Peyer's patch (tissue), 4 donors: Measurements from ENCODE around the gene ADH6. TPM values are rescaled to one million over a fixed set of nuclear protein-coding genes. Genes with fewer than 3 reads are reported as not detected.

Experiments used
- DNase-seq, 3 donors: peaks; one replicate each; pipeline ENCODE4 v3.0.0-alpha.2; 2017 to 2019
- H3K27ac ChIP-seq, 4 donors: fragments of 200-600 bp; sonication (generic); one replicate each; pipeline ENCODE4 v1.5.1; 2016 to 2019
- H3K27me3 ChIP-seq, 2 donors: fragments of 200-600 bp; sonication (generic); one replicate each; pipeline ENCODE4 v1.5.1; 2019
- H3K36me3 ChIP-seq, 3 donors: fragments of 200-600 bp; sonication (generic); one replicate each; pipeline ENCODE4 v1.5.1; 2016 to 2019
- H3K4me1 ChIP-seq, 4 donors: fragments of 200-600 bp; sonication (generic); one replicate each; pipeline ENCODE4 v1.5.1; 2016 to 2019
- H3K4me3 ChIP-seq, 4 donors: fragments of 200-600 bp; sonication (generic); 1 replicate in 3 of 4; 2 replicates in 1 of 4; pipeline ENCODE4 v1.5.1; 2016 to 2019; ENCODE audit warnings: mild to moderate bottlenecking in 1 of 4
- H3K9me3 ChIP-seq, 4 donors: fragments of 200-600 bp; sonication (generic); one replicate each; pipeline ENCODE4 v1.5.1; 2016 to 2019; ENCODE audit warnings: mild to moderate bottlenecking in 1 of 4
- POLR2A ChIP-seq, 2 donors: fragments of 450-650 bp; IDR thresholded peaks; one replicate each; pipeline ENCODE4 v1.5.1; 2017; ENCODE audit warnings: antibody characterized with exemption in 2 of 2, mild to moderate bottlenecking in 2 of 2, moderate library complexity in 2 of 2
- total RNA-seq, 4 donors: library from RNA; depleted of rRNA; stranded (reverse); fragments of >200 nt; gene quantifications; one replicate each; pipeline ENCODE4 v1.1.0, GENCODE V29; 2016
- TF ChIP-seq, protein P1 (sequence below), 6 experiments: fragments of 450-650 bp in 4 of 6; fragments of 200-600 bp in 2 of 6; sonication (generic) in 1 of 6; IDR thresholded peaks; one replicate each; pipeline ENCODE4 v1.5.1; 2017 to 2019; ENCODE audit warnings: antibody characterized with exemption in 6 of 6, mild to moderate bottlenecking in 3 of 6, moderate library complexity in 1 of 6

ADH6 gene
- total RNA-seq, 4 donors from 2014 or later = 11.6 to 47.1 (median 37.7) TPM

GRCh38 chr4:99205153-99205979, 13.7 kb downstream of the ADH6 start:
- TF ChIP-seq, protein P1, sequence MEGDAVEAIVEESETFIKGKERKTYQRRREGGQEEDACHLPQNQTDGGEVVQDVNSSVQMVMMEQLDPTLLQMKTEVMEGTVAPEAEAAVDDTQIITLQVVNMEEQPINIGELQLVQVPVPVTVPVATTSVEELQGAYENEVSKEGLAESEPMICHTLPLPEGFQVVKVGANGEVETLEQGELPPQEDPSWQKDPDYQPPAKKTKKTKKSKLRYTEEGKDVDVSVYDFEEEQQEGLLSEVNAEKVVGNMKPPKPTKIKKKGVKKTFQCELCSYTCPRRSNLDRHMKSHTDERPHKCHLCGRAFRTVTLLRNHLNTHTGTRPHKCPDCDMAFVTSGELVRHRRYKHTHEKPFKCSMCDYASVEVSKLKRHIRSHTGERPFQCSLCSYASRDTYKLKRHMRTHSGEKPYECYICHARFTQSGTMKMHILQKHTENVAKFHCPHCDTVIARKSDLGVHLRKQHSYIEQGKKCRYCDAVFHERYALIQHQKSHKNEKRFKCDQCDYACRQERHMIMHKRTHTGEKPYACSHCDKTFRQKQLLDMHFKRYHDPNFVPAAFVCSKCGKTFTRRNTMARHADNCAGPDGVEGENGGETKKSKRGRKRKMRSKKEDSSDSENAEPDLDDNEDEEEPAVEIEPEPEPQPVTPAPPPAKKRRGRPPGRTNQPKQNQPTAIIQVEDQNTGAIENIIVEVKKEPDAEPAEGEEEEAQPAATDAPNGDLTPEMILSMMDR (IDR thresholded peaks at IDR 0.05) = peak in 3 of 6 experiments; percentile 59 to 73 (median 68)
- no peak for TF ChIP-seq POLR2A (IDR thresholded peaks at IDR 0.05)
- peaks cover 0 to 7% (median 0%) of the 10 kb centered on the region in 4 donors for H3K4me1 ChIP-seq

DNA sequence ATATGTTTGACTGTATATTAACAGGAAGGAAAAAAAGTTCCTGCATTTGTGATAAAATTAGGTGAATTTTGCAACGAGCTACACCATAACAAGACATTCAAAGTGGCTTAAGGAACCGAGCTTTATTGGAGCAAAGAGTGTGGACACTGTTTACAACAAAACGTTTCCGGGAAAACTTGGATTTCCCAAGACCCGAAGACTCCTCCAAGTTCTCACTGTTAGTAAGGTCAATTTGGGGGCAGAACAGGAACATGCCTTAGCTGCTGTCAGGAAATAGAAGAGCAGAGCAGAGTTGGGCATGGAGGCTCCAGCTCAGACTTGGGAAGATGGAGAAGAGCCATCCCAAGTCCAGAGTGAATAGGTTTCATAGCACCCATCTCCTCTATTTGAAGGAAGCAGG, 16.5 kb downstream of the ADH6 start:
- Histone ChIP-seq H3K36me3 (no peaks in the 10 kb centered on the region), H3K27ac (peak overlapping the region in 2 of 4 donors; percentile 57 to 60), H3K27me3 (no peaks in the 10 kb centered on the region), H3K9me3 (no peaks in the 10 kb centered on the region), H3K4me3 (no peak overlapping the region), H3K4me1 (peaks cover 0 to 7% (median 0%) of the 10 kb centered on the region in 4 donors)
- no peak for DNase-seq
- TF ChIP-seq POLR2A (IDR thresholded peaks at IDR 0.05) = no peak
- TF ChIP-seq, protein P1 (IDR thresholded peaks at IDR 0.05) = no peak

More at GRCh38 chr4:99205153-99205979, 13.7 kb downstream of the ADH6 start:
- Histone ChIP-seq H3K36me3 (no peaks in the 10 kb centered on the region), H3K4me3 (no peak overlapping the region), H3K27me3 (no peaks in the 10 kb centered on the region), H3K9me3 (no peaks in the 10 kb centered on the region), H3K27ac (peak overlapping the region in 3 of 4 donors; percentile 12 to 80 (median 67))
- DNase-seq = peak in 1 of 3 donors; percentile 75

DNA sequence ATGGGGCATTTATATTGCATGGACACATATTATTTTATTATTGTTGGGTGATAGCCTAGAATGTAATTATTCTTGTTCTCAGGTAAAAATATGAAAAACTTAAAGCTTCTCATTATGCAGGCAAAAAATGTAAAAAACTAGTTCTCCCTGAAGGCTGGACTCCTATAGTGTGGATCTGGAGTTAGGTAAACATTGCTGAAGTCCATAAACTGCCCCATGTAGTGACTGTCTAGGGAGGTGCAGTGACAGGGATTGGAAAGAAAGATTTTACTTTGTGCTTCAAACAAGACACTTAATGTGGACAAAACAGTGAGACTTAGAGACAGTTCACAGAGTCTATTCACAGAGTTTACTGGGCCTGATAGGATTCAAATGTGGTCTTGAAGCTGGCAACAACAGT, 17.0 kb downstream of the ADH6 start:
- Histone ChIP-seq H3K9me3 (no peaks in the 10 kb centered on the region), H3K4me1 (peaks cover 0 to 7% (median 0%) of the 10 kb centered on the region in 4 donors), H3K27me3 (no peaks in the 10 kb centered on the region), H3K4me3 (no peak overlapping the region), H3K27ac (peak overlapping the region in 2 of 4 donors; percentile 57 to 60), H3K36me3 (no peaks in the 10 kb centered on the region)
- no peak for TF ChIP-seq POLR2A (IDR thresholded peaks at IDR 0.05)
- TF ChIP-seq, protein P1 (IDR thresholded peaks at IDR 0.05) = no peak
- no peak for DNase-seq

DNA sequence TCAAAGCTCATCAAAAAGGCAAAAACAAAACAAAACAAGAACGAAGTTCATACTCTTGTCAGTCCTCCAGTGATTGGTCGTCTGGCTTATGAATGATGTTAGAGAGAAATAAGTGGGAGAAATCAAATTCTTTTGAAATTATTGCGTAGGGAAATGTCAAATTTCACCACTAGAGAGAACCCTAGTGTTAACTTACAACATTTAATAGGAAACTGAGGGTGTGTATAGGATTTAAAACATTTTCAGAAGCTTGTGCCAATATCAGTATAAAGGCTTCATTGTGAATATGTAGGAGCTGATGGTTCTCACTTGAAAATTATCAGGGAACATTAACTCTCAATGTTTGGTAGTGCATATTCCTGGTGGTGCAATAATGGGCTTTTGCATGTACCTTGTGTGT, 17.4 kb downstream of the ADH6 start:
- Histone ChIP-seq H3K4me3 (no peak overlapping the region), H3K4me1 (peaks cover 0 to 7% (median 0%) of the 10 kb centered on the region in 4 donors), H3K27ac (peak overlapping the region in 2 of 4 donors; percentile 57 to 60), H3K9me3 (no peaks in the 10 kb centered on the region), H3K27me3 (no peaks in the 10 kb centered on the region), H3K36me3 (no peaks in the 10 kb centered on the region)
- no peak for DNase-seq
- TF ChIP-seq POLR2A (IDR thresholded peaks at IDR 0.05) = no peak
- TF ChIP-seq, protein P1 (IDR thresholded peaks at IDR 0.05) = peak in 4 of 6 experiments; percentile 4 to 49 (median 44)

- TF ChIP-seq, protein P1 (IDR thresholded peaks at IDR 0.05) = no peak
- TF ChIP-seq POLR2A (IDR thresholded peaks at IDR 0.05) = no peak
- no peak overlapping the region for H3K4me3 ChIP-seq
- no peak overlapping the region for H3K27ac ChIP-seq
- peaks cover 0 to 7% (median 0%) of the 10 kb centered on the region in 4 donors for H3K4me1 ChIP-seq
- no peaks in the 10 kb centered on the region for H3K27me3 ChIP-seq
- H3K9me3 ChIP-seq = no peaks in the 10 kb centered on the region
- no peaks in the 10 kb centered on the region for H3K36me3 ChIP-seq
- no peak for DNase-seq
Observed at GRCh38 chr4:99200138-99200537, 18.9 kb downstream of the ADH6 start.
